Cardiac fibroblast (primary cell): ENCODE measurements around the gene MRTFA.
A peak's percentile ranks its signal among the peaks of the same experiment; 100 is the strongest.

ENCODE experiments used
- DNase-seq, 2 donors: peaks; one replicate each; pipeline versions ENCODE4 v3.0.0 to v3.0.0-alpha.2; 2010; ENCODE audit warnings: low read depth in 2 of 2
- H3K4me3 ChIP-seq, 2 donors: replicated peaks in 1 of 2; 1 replicate in 1 of 2; 2 replicates in 1 of 2; pipeline ENCODE4 v1.5.1; 2011; ENCODE audit warnings: low read depth in 2 of 2, low read length in 2 of 2, mild to moderate bottlenecking in 2 of 2, moderate library complexity in 1 of 2
- TF ChIP-seq, protein P1 (sequence below): IDR thresholded peaks from one replicate; pipeline ENCODE4 v1.5.1; 2011; ENCODE audit warnings: low read depth, mild to moderate bottlenecking, low read length, inconsistent platforms

Gene MRTFA

DNA sequence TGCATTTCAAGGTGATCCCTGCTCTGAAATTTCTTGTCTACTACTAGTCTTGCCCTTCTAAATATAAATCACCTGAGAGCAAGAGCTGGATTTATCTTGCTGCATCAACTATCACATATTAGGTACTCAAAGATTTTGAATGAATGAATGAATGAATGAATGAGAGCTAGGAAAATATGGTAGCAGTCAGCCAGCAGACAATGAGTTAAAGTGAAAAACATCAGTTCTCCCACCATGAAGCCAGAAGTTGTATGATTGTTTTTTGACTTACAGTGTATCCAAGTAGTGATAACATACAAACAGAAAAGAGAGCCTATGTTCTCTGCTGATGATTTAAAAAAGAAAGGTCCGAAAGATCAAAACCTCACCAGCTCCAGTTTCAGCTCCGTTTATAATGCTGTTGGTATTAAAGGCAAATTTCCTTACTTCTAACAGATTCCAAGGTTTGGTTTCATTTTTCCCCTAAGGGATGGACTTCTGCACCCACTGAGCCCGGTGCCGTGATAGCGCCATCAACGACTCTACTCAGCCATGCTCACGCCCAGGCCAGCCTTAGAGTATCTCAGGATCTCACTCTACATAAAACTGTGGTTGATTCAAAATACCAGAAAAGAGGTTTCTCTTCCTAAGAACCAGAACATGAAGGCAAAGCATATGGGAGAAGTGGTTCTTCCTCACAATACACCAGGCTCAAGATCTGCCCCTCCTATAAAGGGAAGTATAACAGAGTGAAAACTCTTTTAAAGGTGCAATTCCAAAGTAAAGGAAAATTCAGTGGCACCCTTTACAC lies 174.1 kb downstream of the MRTFA start:
- no peak for DNase-seq
- TF ChIP-seq, protein P1, sequence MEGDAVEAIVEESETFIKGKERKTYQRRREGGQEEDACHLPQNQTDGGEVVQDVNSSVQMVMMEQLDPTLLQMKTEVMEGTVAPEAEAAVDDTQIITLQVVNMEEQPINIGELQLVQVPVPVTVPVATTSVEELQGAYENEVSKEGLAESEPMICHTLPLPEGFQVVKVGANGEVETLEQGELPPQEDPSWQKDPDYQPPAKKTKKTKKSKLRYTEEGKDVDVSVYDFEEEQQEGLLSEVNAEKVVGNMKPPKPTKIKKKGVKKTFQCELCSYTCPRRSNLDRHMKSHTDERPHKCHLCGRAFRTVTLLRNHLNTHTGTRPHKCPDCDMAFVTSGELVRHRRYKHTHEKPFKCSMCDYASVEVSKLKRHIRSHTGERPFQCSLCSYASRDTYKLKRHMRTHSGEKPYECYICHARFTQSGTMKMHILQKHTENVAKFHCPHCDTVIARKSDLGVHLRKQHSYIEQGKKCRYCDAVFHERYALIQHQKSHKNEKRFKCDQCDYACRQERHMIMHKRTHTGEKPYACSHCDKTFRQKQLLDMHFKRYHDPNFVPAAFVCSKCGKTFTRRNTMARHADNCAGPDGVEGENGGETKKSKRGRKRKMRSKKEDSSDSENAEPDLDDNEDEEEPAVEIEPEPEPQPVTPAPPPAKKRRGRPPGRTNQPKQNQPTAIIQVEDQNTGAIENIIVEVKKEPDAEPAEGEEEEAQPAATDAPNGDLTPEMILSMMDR, result no peak
- H3K4me3 ChIP-seq, result no peak overlapping the region

- H3K4me3 ChIP-seq, result no peak overlapping the region
- TF ChIP-seq, protein P1, result no peak
- no peak for DNase-seq
Observed at GRCh38 chr22:40453671-40454070, 182.8 kb downstream of the MRTFA start.

GRCh38 chr22:40452730-40453487 lies 183.6 kb downstream of the MRTFA start:
- TF ChIP-seq, protein P1, result no peak
- DNase-seq, result peak in 1 of 2 donors; percentile 32
- no peak overlapping the region for H3K4me3 ChIP-seq

DNA sequence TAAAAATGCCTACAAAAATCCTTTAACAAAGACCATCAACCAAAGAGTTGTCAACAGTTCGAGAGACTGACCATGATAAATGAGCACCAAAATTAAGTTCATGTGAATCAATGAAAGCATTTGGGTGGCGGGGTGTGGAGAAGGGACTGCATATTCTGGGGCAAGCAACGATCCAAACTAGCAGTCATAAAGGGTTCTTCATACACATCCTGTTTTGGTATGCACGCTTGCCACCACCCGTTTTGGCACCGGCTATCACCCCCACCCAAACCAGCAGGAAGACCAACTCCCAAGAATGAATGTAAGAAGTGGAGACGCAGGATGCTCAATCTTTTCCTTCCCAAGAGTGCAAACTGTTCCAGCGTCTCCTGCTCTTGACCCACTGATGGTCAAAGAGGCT lies 185.3 kb downstream of the MRTFA start:
- TF ChIP-seq, protein P1, result no peak
- H3K4me3 ChIP-seq, result no peak overlapping the region
- no peak for DNase-seq

- H3K4me3 ChIP-seq, result no peak overlapping the region
- no peak for DNase-seq
- TF ChIP-seq, protein P1, result no peak
Observed at GRCh38 chr22:40450616-40451015, 185.9 kb downstream of the MRTFA start.

GRCh38 chr22:40449676-40450035 lies 186.9 kb downstream of the MRTFA start:
- TF ChIP-seq, protein P1, result no peak
- H3K4me3 ChIP-seq, result no peak overlapping the region
- peak; percentile 49 to 79 for DNase-seq
